Right hindlimb (tissue), 1 donor: ENCODE results near the gene UNC80.
A peak's percentile ranks its signal among the peaks of the same experiment; 100 is the strongest.

Source experiments
- DNase-seq: peaks from one replicate; pipeline ENCODE4 v3.0.0-alpha.2; 2018

The UNC80 gene

GRCh38 chr2:209913786-209914345 is 142.2 kb downstream of the UNC80 start:
- DNase-seq: no peak

- no peak for DNase-seq
Observed at GRCh38 chr2:209917154-209917771, 145.6 kb downstream of the UNC80 start.

- DNase-seq: no peak
Observed at GRCh38 chr2:209918251-209918650, 146.6 kb downstream of the UNC80 start.

- DNase-seq: no peak
Observed at GRCh38 chr2:209922116-209922515, 150.5 kb downstream of the UNC80 start.

- DNase-seq: no peak
Observed at GRCh38 chr2:209929369-209929768, 157.7 kb downstream of the UNC80 start.

- DNase-seq: peak; percentile 52
Observed at GRCh38 chr2:209933499-209934483, 162.2 kb downstream of the UNC80 start.

- DNase-seq: no peak
Observed at GRCh38 chr2:209936106-209936666, 164.6 kb downstream of the UNC80 start.

- no peak for DNase-seq
Observed at GRCh38 chr2:209937893-209938292, 166.3 kb downstream of the UNC80 start.

GRCh38 chr2:209938906-209939305 is 167.3 kb downstream of the UNC80 start:
- no peak for DNase-seq

GRCh38 chr2:209940936-209941335 is 169.3 kb downstream of the UNC80 start:
- no peak for DNase-seq

- no peak for DNase-seq
Observed at GRCh38 chr2:209942426-209942825, 170.8 kb downstream of the UNC80 start.

- DNase-seq: peak; percentile 54
Observed at GRCh38 chr2:209942936-209943605, 171.4 kb downstream of the UNC80 start.

- DNase-seq: no peak
Observed at GRCh38 chr2:209943776-209944175, 172.1 kb downstream of the UNC80 start.

GRCh38 chr2:209946539-209946938 is 174.9 kb downstream of the UNC80 start:
- no peak for DNase-seq

- no peak for DNase-seq
Observed at GRCh38 chr2:209956271-209956670, 184.6 kb downstream of the UNC80 start.

- DNase-seq: no peak
Observed at GRCh38 chr2:209958016-209958415, 186.4 kb downstream of the UNC80 start.

GRCh38 chr2:209960045-209960444 is 188.4 kb downstream of the UNC80 start:
- no peak for DNase-seq

- peak; percentile 47 for DNase-seq
Observed at GRCh38 chr2:209960676-209961630, 189.3 kb downstream of the UNC80 start.

- DNase-seq: no peak
Observed at GRCh38 chr2:209965723-209966122, 194.1 kb downstream of the UNC80 start.

- DNase-seq: no peak
Observed at GRCh38 chr2:209969692-209970091, 198.1 kb downstream of the UNC80 start.

- no peak for DNase-seq
Observed at GRCh38 chr2:209970271-209970670, 198.6 kb downstream of the UNC80 start.

- no peak for DNase-seq
Observed at GRCh38 chr2:209970711-209971110, 199.1 kb downstream of the UNC80 start.
